Embryonic facial prominence (tissue), 1 donor: Measurements from ENCODE around the gene MYCL.

ENCODE experiments used
- DNase-seq: peaks from one replicate; pipeline ENCODE4 v3.0.0-alpha.2; 2016; ENCODE audit errors: extremely low spot score

The MYCL gene, protein sequence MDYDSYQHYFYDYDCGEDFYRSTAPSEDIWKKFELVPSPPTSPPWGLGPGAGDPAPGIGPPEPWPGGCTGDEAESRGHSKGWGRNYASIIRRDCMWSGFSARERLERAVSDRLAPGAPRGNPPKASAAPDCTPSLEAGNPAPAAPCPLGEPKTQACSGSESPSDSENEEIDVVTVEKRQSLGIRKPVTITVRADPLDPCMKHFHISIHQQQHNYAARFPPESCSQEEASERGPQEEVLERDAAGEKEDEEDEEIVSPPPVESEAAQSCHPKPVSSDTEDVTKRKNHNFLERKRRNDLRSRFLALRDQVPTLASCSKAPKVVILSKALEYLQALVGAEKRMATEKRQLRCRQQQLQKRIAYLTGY

GRCh38 chr1:39901714-39902459 is at the start of gene MYCL:
Gene MYCL (minus strand): TSS chr1:39901917. CDS start chr1:39901434, 483 bp downstream.
- DNase-seq: peak; percentile 20

DNA sequence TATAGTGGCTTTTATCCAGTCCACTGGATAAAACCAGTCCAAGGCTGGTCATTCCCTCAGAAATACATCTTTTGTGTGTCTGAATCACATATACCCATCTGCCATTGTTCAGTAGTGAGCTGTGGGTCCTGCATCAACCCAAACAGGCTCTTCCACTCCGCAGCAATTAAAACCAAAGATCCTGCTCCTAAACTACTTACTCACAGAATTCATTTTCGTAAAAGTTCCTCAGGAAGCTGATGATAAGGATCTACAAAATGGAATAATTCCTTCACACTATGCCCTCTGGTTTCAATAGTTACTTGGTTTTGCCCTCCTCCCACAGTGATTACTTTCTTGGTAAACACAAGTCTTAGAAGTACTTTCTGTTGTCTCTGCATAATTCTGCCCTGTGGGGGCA is 48.2 kb upstream of the MYCL start:
- no peak for DNase-seq

DNA sequence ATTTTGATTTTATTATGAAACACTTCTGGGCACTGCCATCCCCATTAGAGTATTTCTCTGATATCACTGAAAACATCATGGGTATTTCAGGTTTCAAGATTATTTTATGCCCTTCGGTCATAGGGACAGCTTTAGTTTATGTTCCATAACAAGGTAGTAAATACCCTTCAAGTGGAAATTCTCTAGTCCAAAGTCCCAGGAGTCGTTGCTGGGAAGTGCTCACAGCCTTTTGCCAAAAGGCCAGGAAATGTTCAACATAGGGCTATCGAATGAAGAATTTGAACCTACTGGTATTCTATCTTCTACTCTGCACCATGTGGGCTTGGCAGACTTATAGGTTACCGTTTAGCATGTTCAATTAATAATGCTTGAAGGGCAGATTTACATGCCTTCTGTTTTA is 45.5 kb upstream of the MYCL start:
- DNase-seq: no peak

DNA sequence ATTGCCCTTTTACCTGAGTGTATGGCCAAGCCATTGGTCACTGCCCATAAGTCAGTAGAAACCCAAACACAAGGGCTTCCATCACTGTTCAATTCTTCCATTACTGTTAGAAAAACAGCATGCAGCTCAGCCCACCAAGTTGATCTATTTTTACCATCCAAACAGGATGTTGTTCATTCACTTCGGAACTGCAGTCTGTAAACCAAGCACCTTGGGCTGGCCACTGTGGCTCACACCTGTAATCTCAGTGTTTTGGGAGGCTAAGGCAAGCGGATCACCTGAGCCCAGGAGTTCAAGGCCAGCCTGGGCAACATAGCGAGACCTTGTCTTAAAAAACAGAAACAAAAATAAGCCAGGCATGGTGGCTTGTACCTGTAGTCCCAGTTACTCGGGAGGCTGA is 44.5 kb upstream of the MYCL start:
- DNase-seq: no peak

DNA sequence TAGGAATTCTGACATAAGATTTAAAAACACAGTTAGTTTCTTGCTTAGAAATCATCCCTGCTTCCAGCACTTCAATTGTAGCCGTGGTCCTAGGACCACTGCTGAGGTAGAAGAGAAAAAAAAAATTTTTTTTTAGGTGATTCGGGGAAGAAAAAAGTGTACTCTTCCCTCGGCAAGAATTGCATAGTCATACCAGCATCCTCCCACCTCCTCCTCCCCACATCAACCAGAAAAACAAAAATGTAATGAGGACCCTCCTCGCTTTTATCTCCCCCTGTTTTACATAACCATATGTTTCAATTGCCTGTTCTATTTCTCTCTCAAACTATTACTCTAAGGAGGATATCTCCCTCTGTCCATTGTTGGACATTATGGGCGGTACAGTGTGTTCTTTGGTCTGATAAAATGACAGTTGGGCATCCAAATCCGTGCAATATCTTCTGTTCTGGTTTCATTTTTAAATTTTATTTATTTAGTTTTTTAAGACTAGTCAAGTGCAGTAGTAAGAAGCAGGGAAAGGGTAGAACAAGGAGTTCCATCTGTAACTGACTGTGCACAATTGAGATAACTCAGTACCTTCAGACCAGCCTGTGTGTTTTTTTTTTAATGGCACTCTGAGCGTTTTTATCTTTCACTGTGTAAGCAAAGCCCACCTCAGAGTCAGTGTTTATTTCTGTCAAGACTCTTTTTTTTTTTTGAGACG is 42.8 kb upstream of the MYCL start:
- DNase-seq: no peak

DNA sequence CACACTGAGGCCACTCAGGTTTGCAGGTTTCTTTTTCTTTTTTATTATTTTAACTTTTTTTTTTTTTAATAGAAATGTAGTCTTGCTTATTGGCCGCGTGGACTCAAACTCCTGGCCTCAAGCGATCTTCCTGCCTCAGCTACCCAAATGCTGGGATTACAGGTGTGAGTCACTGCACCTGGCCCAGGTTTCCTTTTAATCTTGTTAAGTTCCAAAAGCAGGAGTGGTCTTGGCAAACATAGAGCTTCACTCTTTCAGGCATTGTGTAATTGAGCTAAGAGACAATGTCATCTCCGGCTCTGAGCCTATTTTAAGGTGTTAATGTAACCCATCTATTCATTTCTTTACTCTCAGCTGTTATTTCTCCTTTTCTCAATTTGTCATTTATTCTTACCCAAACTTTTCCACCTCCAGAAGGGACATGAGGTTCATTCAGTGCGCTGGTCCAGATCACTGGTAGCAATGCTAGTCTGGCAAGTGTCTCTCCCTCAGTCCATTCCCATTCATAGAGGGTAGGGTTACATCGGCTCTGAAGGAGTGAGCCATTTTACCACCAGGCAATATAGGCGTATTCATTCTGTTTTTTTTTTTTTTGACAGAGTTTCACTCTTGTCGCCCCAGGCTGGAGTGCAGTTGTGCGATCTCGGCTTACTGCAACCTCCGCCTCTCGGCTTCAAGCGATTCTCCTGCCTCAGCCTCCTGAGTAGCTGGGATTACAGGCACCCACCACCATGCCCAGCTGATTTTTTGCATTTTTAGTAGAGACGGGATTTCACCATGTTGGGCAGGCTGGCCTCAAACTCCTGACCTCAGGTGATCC is 42.0 kb upstream of the MYCL start:
- no peak for DNase-seq

- no peak for DNase-seq
Observed at GRCh38 chr1:39940980-39941871, 39.5 kb upstream of the MYCL start.

GRCh38 chr1:39940253-39940652 is 38.5 kb upstream of the MYCL start:
- no peak for DNase-seq

- DNase-seq: no peak
Observed at GRCh38 chr1:39938856-39939255, 37.1 kb upstream of the MYCL start.

DNA sequence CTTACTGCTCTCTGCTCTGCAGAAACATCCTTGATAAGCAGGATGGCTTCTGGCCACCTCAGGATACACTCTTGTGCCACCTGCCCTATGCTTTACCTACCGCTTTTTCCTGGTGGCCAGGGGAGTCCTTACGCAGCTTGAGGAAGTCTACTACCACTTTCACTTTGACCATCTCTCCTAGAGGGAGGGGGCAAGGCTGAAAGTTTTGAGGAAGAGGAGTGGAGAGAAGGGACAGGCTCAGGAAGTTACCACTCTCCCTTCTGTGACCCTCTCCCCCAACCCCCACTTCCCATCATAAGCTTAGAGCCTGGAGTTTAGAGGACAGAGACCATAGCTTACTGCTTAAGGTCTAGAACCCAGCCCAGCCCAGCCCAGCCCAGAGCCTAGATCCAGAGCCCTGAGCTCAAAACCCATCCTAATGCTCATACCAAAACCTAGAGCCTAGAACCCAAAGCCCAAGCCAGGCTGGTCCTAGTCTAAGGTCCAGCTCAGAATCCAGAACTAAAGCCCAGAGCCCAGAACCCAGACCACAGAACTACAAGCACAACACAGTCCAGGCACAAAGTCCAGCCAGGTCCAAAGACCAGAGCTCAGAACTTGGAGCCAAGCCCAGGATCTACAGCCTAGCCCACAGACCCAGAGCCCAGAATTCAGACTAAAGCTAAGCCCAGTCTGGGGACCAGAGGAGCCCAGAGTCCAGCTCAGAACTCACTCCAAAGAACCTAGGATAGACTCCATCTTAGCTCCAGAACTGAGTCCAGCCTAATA is 35.2 kb upstream of the MYCL start:
- DNase-seq: no peak

- no peak for DNase-seq
Observed at GRCh38 chr1:39933956-39934941, 32.5 kb upstream of the MYCL start.

DNA sequence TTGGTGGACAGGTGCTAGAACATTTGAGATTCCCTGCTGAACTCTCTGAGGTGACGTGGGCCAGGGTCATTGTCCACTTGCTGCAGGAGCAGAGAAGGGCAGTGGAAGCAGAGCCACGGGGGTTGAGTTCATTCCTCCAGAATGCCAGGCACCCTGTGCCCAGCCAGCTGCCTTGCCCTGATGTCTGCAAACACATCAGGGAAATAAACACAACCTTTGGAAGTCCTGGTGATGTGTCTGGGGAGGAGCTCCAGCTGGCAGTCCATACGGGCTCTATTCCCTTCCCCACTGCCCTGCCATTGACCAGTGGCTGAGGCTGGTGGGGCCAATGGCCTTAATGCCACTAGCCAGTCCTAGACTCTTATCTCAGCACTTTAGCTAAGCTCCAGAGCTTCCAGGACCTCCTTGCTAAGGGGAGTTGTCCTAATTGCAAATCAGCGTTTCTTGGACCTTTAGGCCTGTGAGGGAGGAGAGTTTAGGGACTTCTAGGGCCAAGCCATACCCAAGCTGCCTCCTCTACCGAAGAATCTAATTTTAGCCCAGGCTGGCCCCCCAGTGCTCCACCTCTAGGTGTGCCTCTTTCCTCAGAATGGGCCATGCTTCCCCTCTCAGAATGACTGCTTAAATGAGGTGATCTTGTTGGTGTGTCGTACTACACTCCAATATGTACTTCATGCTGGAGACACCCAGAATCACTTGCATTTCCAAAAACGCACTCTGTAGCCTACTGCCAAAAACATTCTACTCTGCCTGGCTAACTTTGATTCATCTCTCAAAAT is 27.3 kb upstream of the MYCL start:
- DNase-seq: no peak

DNA sequence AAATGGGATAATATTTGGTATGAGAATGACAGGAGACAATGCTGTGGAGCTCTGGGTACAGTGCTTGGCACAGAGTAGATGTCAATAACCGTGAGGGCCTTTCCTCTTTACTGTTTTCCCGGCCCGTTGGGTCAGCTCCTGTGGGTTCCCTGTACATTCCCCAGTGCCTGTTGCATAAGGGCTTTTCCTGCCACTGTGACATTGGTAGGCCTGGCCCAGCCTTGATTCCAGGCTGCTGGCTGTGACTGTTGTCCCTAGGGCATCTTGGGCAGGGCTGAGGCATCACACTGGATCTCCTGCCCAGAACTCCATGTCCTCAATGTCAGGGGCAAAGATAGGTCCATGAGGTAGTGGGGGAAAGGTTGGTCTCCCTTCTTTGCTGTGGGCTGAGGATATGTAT is 25.8 kb upstream of the MYCL start:
- no peak for DNase-seq

GRCh38 chr1:39926820-39927219 is 25.1 kb upstream of the MYCL start:
- DNase-seq: no peak

DNA sequence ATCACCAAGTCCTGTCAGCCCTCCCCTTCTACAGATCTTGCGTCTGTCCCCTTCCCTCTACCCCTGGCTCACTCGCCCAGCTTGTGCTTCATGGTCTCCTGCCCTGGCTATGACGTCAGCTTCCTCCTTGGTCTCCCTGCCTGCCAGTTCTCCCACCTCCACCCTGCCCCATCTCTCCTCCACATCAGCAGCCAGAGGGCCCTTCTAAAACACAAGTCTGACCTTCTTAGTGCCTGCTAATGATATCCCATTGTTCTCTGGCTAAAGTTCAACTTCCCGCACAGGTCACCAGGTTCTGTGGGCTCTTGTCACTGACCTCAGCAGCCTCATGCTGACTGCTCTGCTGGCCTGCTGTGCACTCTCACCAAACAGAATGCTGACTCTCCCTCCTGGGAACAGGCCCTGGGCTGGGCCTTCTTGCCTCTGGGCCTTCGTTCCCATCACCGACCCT is 24.7 kb upstream of the MYCL start:
- no peak for DNase-seq

GRCh38 chr1:39925721-39926342 is 24.1 kb upstream of the MYCL start:
- DNase-seq: no peak

- DNase-seq: no peak
Observed at GRCh38 chr1:39922251-39922688, 20.6 kb upstream of the MYCL start.
